Muscle layer of duodenum (tissue), 2 donors: Measurements from ENCODE around the gene CYFIP1.

Experiments
- H3K27ac ChIP-seq: one replicate; pipeline ENCODE4 v1.7.0; 2013; ENCODE audit warnings: mild to moderate bottlenecking, low read length
- H3K27me3 ChIP-seq: one replicate; pipeline ENCODE4 v1.7.0; 2013; ENCODE audit warnings: low read depth, mild to moderate bottlenecking, control low read depth, low read length
- H3K36me3 ChIP-seq, 2 donors: one replicate each; pipeline ENCODE4 v1.7.0; 2013; ENCODE audit warnings: low read length in 2 of 2, control low read depth in 1 of 2, mild to moderate bottlenecking in 1 of 2; ENCODE audit not compliant: insufficient read depth in 2 of 2, control insufficient read depth in 1 of 2
- H3K4me1 ChIP-seq, 2 donors: one replicate each; pipeline ENCODE4 v1.7.0; 2013; ENCODE audit warnings: low read length in 2 of 2, mild to moderate bottlenecking in 2 of 2, control low read depth in 1 of 2, moderate library complexity in 1 of 2; ENCODE audit not compliant: insufficient read depth in 2 of 2, control insufficient read depth in 1 of 2
- H3K4me3 ChIP-seq, 2 donors: one replicate each; pipeline ENCODE4 v1.7.0; 2013; ENCODE audit warnings: low read length in 2 of 2, low read depth in 1 of 2, mild to moderate bottlenecking in 1 of 2
- H3K9me3 ChIP-seq, 2 donors: one replicate each; pipeline ENCODE4 v1.7.0; 2013; ENCODE audit warnings: low read length in 2 of 2, control low read depth in 1 of 2, mild to moderate bottlenecking in 1 of 2; ENCODE audit not compliant: control insufficient read depth in 1 of 2
- donor health status: healthy.

Gene CYFIP1

GRCh38 chr15:22915866-22916515, 64.2 kb downstream of the CYFIP1 start:
- H3K27me3 ChIP-seq = no peaks in the 10 kb centered on the region
- H3K9me3 ChIP-seq = no peaks in the 10 kb centered on the region
- peaks cover 46 to 73% of the 10 kb centered on the region in 2 donors for H3K36me3 ChIP-seq
- H3K4me1 ChIP-seq = no peaks in the 10 kb centered on the region
- no peak overlapping the region for H3K27ac ChIP-seq
- H3K4me3 ChIP-seq = no peak overlapping the region

- Histone ChIP-seq H3K4me3 (no peak overlapping the region), H3K36me3 (peaks cover 61 to 92% of the 10 kb centered on the region in 2 donors)
These were observed 66.4 kb downstream of the CYFIP1 start for GRCh38 chr15:22913646-22914380.

GRCh38 chr15:22912256-22912655, 67.9 kb downstream of the CYFIP1 start:
- H3K27me3 ChIP-seq = no peaks in the 10 kb centered on the region
- H3K4me3 ChIP-seq = no peak overlapping the region
- peaks cover 59 to 92% of the 10 kb centered on the region in 2 donors for H3K36me3 ChIP-seq
- no peaks in the 10 kb centered on the region for H3K9me3 ChIP-seq
- no peak overlapping the region for H3K27ac ChIP-seq
- H3K4me1 ChIP-seq = no peaks in the 10 kb centered on the region

More at GRCh38 chr15:22913646-22914380, 66.4 kb downstream of the CYFIP1 start:
- Histone ChIP-seq H3K9me3 (no peaks in the 10 kb centered on the region), H3K4me1 (no peaks in the 10 kb centered on the region), H3K27me3 (no peaks in the 10 kb centered on the region), H3K27ac (no peak overlapping the region)

- Histone ChIP-seq H3K27ac (no peak overlapping the region), H3K27me3 (no peaks in the 10 kb centered on the region), H3K36me3 (peaks cover 57 to 90% of the 10 kb centered on the region in 2 donors), H3K9me3 (no peaks in the 10 kb centered on the region), H3K4me3 (no peak overlapping the region), H3K4me1 (no peaks in the 10 kb centered on the region)
These were observed 68.9 kb downstream of the CYFIP1 start for GRCh38 chr15:22911306-22911705.

GRCh38 chr15:22908830-22909229, 71.3 kb downstream of the CYFIP1 start:
- Histone ChIP-seq H3K4me3 (no peak overlapping the region), H3K9me3 (no peaks in the 10 kb centered on the region), H3K36me3 (peaks cover 46 to 73% of the 10 kb centered on the region in 2 donors), H3K27me3 (no peaks in the 10 kb centered on the region), H3K27ac (no peak overlapping the region), H3K4me1 (no peaks in the 10 kb centered on the region)

- Histone ChIP-seq H3K36me3 (peaks cover 51 to 78% of the 10 kb centered on the region in 2 donors), H3K27ac (no peak overlapping the region), H3K27me3 (no peaks in the 10 kb centered on the region), H3K4me1 (no peaks in the 10 kb centered on the region), H3K4me3 (no peak overlapping the region), H3K9me3 (no peaks in the 10 kb centered on the region)
These were observed 72.8 kb downstream of the CYFIP1 start for GRCh38 chr15:22907161-22907950.

- Histone ChIP-seq H3K4me1 (no peaks in the 10 kb centered on the region), H3K36me3 (peaks cover 39 to 73% of the 10 kb centered on the region in 2 donors), H3K27ac (no peak overlapping the region), H3K4me3 (no peak overlapping the region), H3K27me3 (no peaks in the 10 kb centered on the region), H3K9me3 (no peaks in the 10 kb centered on the region)
These were observed 75.4 kb downstream of the CYFIP1 start for GRCh38 chr15:22904736-22905135.

GRCh38 chr15:22903961-22904534, 76.1 kb downstream of the CYFIP1 start:
- Histone ChIP-seq H3K36me3 (peaks cover 33 to 72% of the 10 kb centered on the region in 2 donors), H3K27ac (no peak overlapping the region), H3K4me3 (no peak overlapping the region), H3K4me1 (no peaks in the 10 kb centered on the region), H3K27me3 (no peaks in the 10 kb centered on the region), H3K9me3 (no peaks in the 10 kb centered on the region)

- Histone ChIP-seq H3K36me3 (peaks cover 29 to 67% of the 10 kb centered on the region in 2 donors), H3K4me3 (no peak overlapping the region), H3K4me1 (no peaks in the 10 kb centered on the region), H3K27me3 (no peaks in the 10 kb centered on the region), H3K9me3 (no peaks in the 10 kb centered on the region), H3K27ac (no peak overlapping the region)
These were observed 76.7 kb downstream of the CYFIP1 start for GRCh38 chr15:22903427-22903826.

- no peak overlapping the region for H3K4me3 ChIP-seq
- no peaks in the 10 kb centered on the region for H3K4me1 ChIP-seq
- H3K9me3 ChIP-seq = no peaks in the 10 kb centered on the region
- no peaks in the 10 kb centered on the region for H3K27me3 ChIP-seq
- H3K27ac ChIP-seq = no peak overlapping the region
- H3K36me3 ChIP-seq = peaks cover 26 to 64% of the 10 kb centered on the region in 2 donors
These were observed 77.2 kb downstream of the CYFIP1 start for GRCh38 chr15:22902981-22903380.

- H3K4me1 ChIP-seq = no peaks in the 10 kb centered on the region
- H3K27ac ChIP-seq = no peak overlapping the region
- H3K4me3 ChIP-seq = no peak overlapping the region
- H3K36me3 ChIP-seq = peaks cover 23 to 63% of the 10 kb centered on the region in 2 donors
- H3K27me3 ChIP-seq = no peaks in the 10 kb centered on the region
- H3K9me3 ChIP-seq = no peaks in the 10 kb centered on the region
These were observed 77.6 kb downstream of the CYFIP1 start for GRCh38 chr15:22902578-22902977.
